EH (cell line): ENCODE measurements around the gene MFSD11.
"Not testable (repeated sequence)": the region's sequence is repeated elsewhere in the genome, so short reads cannot be mapped to it uniquely, and the experiment has no call there.

Source experiments
- DNase-seq: peaks from one replicate; pipeline ENCODE4 v3.0.0-alpha.2; 2015; ENCODE audit warnings: low read depth

Gene MFSD11

DNA sequence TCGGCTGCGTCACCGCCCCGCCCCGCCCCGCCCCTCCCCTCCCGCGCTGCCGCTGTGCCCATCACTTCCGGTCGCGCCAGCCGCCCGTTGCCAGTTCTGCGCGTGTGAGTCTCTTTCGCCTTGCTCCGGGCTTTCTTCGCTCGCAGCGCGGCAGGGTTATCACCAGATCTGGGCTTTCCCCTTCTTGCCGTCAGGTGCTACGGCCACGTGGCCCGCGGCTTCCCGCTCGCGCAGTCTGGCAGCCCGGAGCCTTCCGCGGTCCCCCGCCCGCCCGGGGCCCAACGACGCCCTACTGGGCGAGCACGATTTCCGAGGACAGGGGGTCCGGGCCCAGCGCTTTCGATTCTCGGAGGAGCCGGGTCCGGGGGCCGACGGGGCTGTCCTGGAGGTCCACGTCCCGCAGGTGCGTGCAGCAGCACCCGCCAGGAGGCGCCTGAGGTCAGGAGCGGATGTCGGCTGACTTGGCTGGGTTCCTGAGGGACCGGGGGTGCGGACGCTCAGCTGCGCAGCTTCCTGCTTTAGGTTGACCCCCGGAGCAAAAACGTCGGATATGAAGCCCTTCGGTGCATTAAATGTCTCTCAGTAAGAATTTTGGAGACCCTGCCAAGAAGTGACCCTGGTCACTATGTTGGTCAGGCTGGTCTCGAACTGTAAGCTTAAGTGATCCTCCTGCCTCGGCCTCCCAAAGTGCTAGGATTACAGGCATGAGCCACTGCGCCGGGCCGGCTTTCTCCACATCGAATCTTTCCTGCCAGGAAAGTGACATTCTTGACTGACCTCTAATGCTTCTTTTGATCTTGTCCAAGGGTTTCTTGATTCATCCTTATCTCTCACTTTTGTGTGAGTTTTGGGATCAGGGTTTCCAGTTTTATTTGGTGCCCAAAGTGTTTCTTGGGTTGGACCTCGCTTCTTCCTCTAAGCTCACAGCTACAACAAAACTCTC lies 10.9 kb upstream of the MFSD11 start, which contains the start of gene METTL23:
METTL23 (plus strand) TSS at position 64 of the 943 bp plus-strand sequence. CDS start 2,872 bp downstream, outside the sequence.
- DNase-seq: peak; percentile 79

DNA sequence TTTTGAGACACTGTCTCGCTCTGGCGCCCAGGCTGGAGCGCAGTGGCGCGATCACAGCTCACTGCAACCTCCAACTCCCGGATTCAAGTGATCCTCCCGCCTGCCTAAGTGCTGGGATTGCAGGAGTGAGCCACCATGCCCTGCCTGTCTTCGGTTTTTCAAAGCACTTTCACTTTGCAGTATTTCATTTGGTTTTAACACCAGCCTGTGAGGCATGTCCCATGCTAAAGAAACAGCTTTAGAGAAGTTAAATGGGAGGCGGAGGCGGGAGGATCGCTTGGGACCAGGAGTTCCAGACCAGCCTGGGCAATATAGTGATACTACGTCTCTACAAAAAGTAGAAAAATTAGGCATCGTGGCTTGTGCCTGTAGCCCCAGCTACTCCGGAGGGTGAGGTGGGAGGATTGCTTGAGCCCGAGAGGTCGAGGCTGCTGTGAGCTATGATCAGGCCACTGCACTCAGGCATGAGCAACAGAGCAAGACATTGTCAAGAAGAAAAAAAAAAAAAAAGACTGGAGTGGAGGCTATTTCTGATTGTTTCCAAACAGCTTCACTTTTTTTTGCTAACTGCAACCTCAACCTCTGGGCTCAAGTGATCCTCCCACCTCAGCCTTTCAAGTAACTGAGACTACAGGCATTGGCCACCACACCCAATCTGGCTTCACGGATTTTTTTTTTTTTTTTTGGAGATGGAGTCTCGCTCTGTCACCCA lies 10.0 kb upstream of the MFSD11 start:
- peak; percentile 33 for DNase-seq

DNA sequence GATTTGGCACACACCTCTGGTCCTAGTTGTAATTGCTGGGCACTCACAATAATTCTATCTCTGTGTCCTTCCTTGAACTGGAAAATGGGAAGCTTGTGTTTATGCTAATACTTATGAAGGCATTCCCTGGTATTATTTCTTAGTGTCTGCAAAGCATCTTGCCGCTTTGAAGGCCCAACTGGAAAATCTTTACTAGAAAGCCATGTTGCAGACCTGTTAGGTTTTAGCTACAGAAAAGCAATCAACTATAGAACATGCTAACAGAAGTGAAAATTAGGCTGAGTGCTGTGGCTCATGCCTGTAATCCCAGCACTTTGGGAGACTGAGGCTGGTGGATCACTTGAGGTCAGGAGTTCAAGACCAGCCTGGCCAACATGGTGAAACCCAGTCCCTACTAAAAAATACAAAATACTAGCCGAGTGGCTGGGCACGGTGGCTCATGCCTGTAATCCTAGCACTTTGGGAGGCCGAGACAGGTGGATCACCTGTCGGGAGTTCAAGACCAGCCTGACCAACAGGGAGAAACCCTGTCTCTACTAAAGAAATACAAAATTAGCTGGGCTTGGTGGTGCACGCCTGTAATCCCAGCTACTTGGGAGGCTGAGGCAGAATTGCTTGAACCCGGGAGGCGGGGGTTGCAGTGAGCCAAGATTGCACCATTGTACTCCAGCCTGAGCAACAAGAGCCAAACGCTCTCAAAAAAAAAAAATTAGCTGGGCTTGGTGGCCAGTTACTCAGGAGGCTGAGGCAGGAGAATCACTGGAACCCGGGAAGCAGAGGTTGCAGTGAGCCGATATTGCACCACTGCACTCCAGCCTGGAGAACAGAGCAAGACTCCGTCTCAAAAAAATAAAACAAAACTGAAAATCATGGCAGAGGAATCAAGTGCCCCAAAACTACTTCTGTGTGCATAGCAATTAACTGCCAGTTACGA lies 5.9 kb upstream of the MFSD11 start:
- DNase-seq: not testable (repeated sequence)

DNA sequence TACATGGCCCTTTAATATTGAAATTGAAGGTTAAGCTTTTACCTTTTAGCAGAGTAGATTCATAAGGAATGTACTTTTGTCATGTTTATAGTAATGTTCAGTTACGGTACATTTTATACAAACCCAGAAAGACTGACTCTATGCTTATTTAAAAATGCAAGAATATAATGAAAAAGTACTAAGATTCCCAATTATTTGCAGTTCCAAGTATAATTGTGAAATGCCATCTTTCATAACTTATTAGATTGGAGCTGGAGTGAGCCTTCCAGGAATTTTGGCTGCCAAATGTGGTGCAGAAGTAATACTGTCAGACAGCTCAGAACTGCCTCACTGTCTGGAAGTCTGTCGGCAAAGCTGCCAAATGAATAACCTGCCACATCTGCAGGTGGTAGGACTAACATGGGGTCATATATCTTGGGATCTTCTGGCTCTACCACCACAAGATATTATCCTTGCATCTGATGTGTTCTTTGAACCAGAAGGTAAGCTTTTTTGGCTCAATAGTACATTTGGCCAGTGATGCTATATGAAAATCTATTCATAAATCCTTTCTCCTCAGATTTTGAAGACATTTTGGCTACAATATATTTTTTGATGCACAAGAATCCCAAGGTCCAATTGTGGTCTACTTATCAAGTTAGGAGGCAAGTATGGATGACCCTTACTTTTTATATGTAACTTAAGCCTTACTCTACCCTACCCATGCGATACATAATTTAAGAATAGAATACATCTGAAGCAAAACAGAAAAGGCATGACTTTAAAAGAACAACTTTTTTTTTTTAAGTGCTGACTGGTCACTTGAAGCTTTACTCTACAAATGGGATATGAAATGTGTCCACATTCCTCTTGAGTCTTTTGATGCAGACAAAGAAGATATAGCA lies 4.9 kb upstream of the MFSD11 start:
- no peak for DNase-seq

DNA sequence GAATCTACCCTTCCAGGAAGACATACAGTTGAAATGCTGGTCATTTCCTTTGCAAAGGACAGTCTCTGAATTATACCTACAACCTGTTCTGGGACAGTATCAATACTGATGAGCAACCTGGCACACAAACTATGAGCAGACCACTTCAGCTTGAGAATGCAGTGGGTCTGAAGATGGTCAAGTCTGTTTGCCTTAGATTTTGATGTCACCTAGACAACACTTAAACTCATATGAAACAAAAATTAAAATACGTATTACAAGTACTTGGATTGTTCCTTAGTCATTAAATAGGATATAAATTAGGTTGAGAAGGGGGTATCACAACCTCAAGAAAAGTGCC lies 4.3 kb upstream of the MFSD11 start:
- no peak for DNase-seq

DNA sequence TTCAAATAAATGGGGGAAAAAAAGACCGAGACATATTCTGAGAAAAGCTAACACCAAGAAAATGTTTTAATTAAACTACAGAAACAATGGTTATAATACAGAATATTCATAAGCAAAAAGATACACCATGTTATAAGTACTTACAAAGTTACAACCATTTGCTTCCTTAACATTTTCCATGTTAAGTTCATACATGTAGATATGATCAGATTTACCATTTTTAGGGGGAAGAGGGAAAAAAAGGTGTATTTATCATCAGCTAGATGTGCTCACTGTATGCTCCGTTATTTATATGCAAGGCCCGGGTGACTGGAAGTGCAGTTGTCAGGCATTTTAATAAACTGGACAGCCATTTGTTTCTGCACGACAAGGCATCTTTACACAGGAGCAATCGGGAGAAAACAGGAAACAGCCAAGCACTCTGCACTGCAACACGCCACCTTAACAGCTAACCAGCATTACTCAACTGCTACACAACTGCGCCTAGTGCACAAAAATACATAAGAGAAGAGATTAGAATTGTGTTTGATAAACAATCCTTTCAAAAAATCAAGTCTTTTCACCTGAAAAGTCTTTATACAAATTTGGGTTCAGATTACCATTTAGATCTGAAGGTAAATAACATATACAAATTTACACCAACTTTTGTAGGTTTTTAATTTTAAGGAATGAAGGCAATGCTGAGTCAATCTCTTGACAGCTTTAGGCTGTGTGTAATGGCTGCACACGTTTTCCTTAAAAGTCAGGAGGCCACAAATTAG lies 3.7 kb upstream of the MFSD11 start:
- peak; percentile 54 for DNase-seq

DNA sequence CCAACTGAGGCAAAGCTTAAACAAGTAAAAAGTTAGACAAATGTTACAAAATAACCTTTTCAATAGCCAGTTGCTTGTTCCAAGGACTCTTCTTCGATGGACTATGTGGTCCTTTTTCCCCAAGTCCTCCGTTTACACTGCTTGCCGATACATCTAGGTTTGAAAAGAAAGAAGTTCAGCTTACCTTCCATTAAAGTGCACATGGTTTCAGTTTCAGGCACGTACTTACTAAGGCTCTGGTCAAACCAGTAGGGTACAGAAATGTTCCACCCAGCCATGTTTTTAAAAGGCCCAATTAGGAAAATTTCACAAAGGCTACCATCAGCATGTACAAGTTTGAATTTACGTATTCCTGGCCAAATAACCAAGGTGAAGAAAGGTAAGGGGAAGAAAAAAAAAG lies 2.9 kb upstream of the MFSD11 start:
- peak; percentile 56 for DNase-seq

DNA sequence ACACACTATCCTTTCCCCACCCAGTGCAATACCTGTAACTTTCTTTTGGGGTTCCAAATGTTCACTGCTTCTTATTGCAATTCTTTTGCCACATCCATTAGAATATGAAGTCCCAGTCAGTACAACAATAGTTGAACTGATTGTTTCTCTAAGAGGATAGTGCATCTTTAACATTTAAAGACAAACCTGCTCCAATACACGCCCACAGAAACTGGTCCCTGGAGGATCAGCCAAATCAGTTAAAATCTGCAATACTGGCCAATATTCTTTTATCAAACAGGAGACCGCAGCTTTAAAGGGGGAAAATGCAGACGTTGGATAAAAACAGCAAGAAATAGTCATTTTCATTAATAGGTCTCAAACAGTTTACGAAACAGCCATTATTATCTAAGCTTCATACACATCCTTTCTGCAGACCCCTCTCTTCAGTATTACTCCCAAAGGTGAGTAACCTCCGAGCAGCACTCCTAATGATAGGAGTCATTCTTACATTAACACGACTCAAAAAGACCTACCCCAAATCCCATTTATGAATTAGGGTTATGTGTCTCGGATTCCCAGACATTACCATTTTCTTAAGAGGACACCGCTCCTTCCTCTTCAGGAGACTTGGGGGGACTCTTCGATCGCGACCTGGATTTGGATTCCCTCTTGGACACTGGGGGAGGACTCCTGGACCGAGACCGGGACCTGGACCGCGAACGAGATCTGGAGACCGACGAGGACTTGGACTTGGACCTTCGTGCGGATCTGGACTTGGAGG lies 2.2 kb upstream of the MFSD11 start:
- DNase-seq: no peak

DNA sequence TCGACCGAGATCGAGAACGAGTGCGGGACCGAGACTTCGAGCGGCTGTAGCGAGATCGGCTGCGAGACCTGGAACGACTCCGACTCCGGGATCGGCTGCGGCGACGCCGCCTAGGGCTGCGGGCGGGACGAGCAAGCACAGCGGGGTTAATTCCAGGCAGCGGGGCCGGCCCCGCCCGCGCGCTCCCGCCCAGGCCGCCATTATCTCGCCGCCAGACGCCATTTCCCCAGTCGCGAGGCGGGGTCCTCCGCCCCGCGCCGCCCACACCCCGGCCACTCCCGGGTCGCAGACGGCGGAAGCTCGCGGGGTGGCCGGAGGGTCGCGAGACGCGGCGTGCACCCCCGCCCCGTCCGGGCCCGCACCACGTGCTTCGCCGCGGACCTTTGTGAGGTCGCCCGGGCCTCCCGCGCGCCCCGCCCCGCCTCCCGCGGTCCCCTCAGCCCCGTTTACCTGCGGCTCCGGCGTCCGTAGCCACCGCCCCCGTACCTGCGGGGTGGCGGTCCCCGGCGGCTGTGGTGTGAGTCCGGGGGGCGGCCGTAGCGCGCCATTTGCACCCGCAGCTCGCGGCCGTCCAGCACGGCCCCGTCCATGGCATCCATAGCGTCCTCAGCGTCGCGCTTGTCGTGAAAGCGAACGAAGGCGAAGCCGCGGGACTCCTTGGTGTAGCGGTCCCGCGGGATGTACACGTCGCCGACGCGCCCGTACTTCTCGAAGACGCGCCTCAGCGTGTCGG lies 1.4 kb upstream of the MFSD11 start:
- DNase-seq: peak; percentile 77

DNA sequence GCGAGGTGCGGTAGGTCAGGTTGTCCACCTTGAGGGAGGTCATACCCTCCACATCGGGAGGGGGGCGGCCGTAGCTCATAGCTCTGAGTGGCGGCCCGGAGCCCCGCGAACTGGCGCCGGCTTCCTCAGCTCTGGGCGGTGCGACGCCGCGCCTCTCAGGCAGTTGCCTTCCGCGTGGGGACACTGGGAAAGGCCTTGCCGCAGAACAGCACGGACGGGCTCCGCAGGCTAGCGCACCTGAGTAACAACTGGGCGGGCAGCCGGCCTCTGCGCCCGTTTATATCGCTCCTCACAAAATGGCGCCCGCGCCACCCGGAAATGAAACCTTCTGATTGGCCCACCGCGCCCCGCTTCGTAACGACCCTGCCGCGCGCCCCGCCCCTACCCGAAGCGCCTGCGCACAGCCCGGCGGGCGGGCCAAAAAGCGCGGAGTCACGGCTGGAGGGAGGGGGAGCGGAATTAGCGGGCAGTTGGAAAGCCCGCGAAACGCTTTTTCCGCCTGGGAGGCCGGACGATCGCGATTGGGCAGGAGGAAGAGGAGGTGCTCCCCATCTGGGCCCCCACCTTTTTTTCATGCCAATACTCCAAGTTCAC lies 740 bp upstream of the MFSD11 start, which contains the start of gene SRSF2:
SRSF2 (minus strand) TSS at position 250 of the 594 bp plus-strand sequence; CDS start at position 79, 171 bp downstream.
- DNase-seq: peak; percentile 98

DNA sequence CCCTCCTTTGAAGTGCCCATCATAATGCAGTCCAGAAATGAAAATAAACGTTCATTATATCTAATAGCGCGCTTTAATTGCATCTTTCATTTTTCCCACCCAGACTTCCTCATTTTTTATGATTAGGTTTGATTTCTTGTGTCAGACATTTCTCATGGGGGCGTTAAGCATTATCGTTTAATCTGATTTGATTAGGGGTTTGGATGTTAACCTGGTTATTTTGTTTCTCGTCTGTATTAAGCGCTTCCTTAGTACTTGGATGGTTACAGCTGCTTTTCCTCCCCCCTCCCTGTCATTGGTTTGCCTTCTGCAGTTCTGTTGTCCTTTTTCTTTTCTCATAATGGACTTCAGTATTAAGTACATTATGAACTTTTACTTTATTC lies 540 bp downstream of the MFSD11 start:
- no peak for DNase-seq

DNA sequence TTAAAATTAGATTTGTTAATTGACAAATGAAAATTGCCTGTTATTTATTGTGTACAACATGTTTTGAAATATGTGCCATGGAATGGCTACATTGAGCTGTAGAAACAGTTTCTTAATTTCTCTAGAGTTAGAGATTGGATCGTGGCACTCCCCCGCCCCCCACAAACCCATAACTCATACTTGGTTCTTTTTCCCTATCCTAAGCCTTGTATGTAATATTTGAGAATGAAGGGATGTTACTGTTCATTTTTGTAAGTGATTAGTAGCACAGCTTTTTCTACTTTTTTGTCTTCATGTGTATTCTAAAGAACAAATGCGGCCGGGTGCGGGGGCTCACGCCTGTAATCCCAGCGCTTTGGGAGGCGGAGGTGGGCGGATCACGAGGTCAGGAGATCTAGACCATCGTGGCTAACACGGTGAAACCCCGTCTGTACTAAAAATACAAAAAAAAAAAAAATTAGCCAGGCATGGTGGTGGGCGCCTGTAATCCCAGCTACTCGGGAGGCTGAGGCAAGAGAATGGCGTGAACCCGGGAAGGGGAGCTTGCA lies 1.7 kb downstream of the MFSD11 start:
- not testable (repeated sequence) for DNase-seq

DNA sequence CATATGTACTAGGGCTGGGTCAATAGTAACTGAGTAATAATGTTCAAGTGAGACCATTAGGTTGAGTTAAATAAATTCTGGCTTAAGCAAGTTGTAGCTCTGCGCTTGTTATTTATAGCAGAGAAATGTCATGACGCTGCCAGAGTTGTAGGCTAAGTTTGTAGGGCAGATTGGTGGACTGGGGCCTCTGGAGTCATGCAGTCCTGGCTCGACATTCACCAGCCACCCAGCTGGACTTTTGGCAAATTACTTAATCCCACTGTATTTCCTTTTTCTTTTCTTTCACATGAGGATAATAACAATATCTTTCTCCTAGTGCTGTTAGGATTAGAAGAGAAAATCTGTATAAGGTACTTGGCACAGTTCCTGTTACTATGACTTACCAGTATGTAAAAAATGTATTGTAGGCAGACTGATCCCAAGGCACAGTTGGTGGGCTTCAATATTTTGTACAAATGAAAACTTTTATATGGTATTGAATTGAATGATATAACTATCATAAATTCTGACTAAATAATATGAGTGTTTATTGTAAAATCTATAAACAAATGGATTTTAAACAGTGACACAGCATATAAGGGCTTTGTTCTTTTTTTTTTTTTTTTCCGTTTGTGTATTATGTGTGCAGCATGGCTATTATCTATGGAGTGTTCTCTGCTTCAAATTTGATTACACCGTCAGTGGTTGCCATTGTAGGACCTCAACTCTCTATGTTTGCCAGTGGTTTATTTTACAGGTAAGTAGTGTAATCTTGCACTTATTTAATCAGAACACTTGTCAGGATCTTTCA lies 2.6 kb downstream of the MFSD11 start:
- no peak for DNase-seq

DNA sequence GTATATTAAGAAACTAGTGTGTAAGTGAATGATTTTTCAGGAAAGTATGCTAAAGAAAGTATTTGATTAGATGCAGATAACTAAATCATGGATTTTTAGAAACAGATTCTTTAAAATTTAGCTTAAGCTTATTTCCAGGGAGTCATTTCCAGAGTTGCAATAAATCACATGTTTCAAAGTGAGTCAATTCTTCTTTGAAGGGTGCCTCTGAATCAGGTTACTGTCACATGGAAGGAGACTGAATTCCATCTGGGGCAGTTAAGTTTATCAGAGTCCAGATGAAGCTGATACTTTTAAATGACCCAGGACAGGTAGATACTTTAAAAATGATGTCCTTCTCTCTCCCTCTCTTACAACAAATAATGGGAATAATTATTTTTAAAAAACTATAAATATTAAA lies 5.0 kb downstream of the MFSD11 start:
- no peak for DNase-seq

DNA sequence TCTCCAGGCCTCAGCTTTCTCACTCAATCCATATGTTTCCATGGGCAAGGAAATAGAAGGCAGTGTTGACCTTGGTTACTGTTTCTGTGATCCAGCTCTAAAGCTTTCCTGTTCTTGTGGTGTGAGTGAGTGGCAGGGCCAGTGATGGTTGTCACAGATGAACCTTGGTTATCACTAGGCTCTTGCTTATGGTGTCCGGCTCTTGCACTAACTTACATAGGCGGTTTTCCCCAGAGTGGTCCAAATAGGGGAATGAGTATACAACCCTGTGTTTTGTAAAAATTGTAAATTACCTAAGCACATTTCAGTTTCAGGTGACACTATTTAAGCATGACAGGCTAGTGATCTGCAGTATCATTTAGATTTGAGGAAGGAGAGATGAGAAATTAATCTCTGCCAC lies 6.8 kb downstream of the MFSD11 start:
- no peak for DNase-seq

DNA sequence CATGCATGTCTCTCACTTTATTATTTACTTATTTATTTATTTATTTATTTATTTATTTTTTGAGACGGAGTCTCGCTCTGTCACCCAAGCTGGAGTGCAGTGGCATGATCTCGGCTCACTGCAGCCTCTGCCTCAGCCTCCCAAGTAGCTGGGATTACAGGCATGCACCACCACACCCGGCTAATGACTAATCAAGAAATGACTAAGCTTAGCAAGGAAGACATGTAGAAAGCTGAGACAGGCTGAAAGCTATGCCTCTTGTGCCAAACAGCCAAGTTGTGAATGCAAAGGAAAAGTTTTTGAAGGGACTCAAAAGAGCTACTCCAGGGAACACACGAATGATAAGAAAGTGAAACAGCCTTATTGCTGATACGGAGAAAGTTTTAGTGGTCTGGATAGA lies 7.9 kb downstream of the MFSD11 start:
- DNase-seq: peak; percentile 46

DNA sequence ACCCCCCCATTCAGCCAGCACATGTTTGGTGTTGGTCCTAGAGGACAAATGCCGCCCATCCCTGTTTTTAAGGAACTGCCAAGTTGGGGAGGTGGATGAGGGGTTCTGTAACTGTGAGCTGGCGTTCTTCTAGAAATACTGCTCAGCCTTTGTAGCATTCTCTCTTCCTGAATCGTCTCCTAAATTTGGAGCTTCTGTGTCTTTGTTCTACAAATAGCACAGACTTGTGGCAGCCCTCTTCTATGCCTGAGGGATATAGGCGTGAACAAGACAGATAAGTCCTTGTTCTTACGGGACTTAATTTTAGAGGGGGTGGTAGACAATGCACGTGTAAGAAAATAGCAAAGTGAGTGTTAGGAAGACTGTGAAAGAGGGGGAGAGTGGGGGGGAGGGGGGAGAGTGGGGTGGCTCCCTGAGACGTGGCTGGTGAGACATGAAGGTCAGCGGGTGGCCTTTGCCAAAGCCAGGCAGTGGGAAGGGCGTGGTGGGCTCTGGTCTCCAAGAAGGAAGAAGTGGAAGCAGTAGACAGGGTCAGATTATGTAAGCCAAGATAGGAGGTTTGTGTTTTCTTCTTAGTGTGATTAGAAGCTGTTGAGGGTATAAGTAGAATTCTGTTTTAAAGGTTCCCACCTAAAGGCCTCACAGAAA lies 9.9 kb downstream of the MFSD11 start:
- DNase-seq: no peak
